MM.1S (cell line): ENCODE data around the gene SCOC.

Experiments used
- EZH2 ChIP-seq: fragments of 300-600 bp; sonication (generic); optimal IDR thresholded peaks from 2 replicates; pipeline ENCODE3; 2017; ENCODE audit warnings: low read depth, mild to moderate bottlenecking, antibody characterized with exemption, low read length, mixed read lengths
- TF ChIP-seq, protein P1 (sequence below): fragments of 300-600 bp; sonication (generic); IDR thresholded peaks from 2 replicates; pipeline ENCODE4 v1.5.1; 2016; ENCODE audit warnings: antibody characterized with exemption, low read length, mixed read lengths

DNA sequence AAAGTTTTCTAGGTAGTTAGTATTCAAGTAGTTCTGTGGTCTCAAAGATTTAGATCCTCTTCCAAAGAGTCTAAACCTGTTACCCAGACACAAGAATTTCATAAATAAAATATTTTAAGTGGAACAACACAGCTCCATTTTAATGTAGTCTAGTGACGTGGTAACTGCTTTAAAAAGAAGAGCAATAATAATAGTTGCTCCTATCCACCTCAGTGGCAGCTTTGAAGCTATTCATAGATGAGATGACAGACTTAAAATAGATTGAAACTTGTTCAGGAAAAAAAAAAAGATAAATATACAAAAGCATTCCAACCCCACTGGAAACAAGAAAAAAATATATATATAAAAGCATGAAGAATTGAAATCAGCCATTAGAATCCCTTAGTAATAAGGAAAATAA, 14.6 kb downstream of the SCOC start:
- TF ChIP-seq, protein P1, sequence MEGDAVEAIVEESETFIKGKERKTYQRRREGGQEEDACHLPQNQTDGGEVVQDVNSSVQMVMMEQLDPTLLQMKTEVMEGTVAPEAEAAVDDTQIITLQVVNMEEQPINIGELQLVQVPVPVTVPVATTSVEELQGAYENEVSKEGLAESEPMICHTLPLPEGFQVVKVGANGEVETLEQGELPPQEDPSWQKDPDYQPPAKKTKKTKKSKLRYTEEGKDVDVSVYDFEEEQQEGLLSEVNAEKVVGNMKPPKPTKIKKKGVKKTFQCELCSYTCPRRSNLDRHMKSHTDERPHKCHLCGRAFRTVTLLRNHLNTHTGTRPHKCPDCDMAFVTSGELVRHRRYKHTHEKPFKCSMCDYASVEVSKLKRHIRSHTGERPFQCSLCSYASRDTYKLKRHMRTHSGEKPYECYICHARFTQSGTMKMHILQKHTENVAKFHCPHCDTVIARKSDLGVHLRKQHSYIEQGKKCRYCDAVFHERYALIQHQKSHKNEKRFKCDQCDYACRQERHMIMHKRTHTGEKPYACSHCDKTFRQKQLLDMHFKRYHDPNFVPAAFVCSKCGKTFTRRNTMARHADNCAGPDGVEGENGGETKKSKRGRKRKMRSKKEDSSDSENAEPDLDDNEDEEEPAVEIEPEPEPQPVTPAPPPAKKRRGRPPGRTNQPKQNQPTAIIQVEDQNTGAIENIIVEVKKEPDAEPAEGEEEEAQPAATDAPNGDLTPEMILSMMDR = no peak
- no peak for TF ChIP-seq EZH2
